A673 (cell line): ENCODE measurements around the gene HDDC2. TPM values are rescaled to one million over a fixed set of nuclear protein-coding genes. Genes with fewer than 3 reads are reported as not detected.

Experiments used
- BruUV-seq: library from RNA; stranded (reverse); fragments of 400-500 nt; replicated peaks from 2 replicates; lab custom pipeline; 2021; lab: Mats Ljungman, UMichigan
- CTCF ChIA-PET: fragments of 300-600 bp; sonication (Branson Sonifier 250); formaldehyde crosslinking; loops from one replicate; lab custom pipeline; 2022; ENCODE audit warnings: antibody characterized with exemption; lab: Charles Lee
- POLR2A ChIA-PET: fragments of 300-600 bp; sonication (Branson Sonifier 250); formaldehyde crosslinking; loops from one replicate; lab custom pipeline; 2022; ENCODE audit warnings: antibody characterized with exemption; ENCODE audit not compliant: low non-redundant PET; lab: Charles Lee
- DNase-seq: peaks from one replicate; pipeline ENCODE4 v3.0.0-alpha.2; 2015; ENCODE audit warnings: low spot score
- H3K27ac ChIP-seq: fragments of 200-600 bp; sonication (generic); 2 replicates; pipeline ENCODE4 v1.5.1; 2016; ENCODE audit warnings: mixed run types, low read depth, mild to moderate bottlenecking, mixed read lengths, antibody characterized with exemption, low read length; ENCODE audit not compliant: poor library complexity, severe bottlenecking
- H3K27me3 ChIP-seq: fragments of 200-600 bp; sonication (generic); replicated peaks from 2 replicates; pipeline ENCODE4 v1.6.1; 2017; ENCODE audit warnings: mixed run types, low read depth, mild to moderate bottlenecking, mixed read lengths, antibody characterized with exemption, low read length; ENCODE audit not compliant: insufficient read depth, poor library complexity
- H3K36me3 ChIP-seq: fragments of 200-600 bp; sonication (generic); 2 replicates; pipeline ENCODE4 v1.6.1; 2016; ENCODE audit warnings: mixed run types, mild to moderate bottlenecking, mixed read lengths, antibody characterized with exemption, low read length; ENCODE audit not compliant: insufficient read depth, poor library complexity, severe bottlenecking
- H3K4me1 ChIP-seq: fragments of 200-600 bp; sonication (generic); 2 replicates; pipeline ENCODE4 v1.6.1; 2017; ENCODE audit warnings: mixed run types, mild to moderate bottlenecking, mixed read lengths, antibody characterized with exemption, low read length; ENCODE audit not compliant: insufficient read depth, poor library complexity, severe bottlenecking
- H3K4me3 ChIP-seq: fragments of 200-600 bp; sonication (generic); 2 replicates; pipeline ENCODE4 v1.5.1; 2016; ENCODE audit warnings: low read depth, mixed run types, mild to moderate bottlenecking, mixed read lengths, low read length; ENCODE audit not compliant: poor library complexity, severe bottlenecking
- H3K9me3 ChIP-seq: fragments of 200-600 bp; sonication (generic); 2 replicates; pipeline ENCODE4 v1.6.1; 2016; ENCODE audit warnings: mixed run types, low read depth, mild to moderate bottlenecking, mixed read lengths, antibody characterized with exemption, low read length; ENCODE audit not compliant: poor library complexity, severe bottlenecking
- CTCF ChIP-seq: fragments of 300-800, 200-600 bp; sonication (generic); conservative IDR thresholded peaks from 2 replicates; pipeline ENCODE4 v1.5.1; 2017; ENCODE audit warnings: low read depth, mild to moderate bottlenecking, antibody characterized with exemption, low read length, moderate library complexity, mixed read lengths
- EZH2 ChIP-seq: fragments of 200-600 bp; sonication (generic); IDR thresholded peaks from 2 replicates; pipeline ENCODE4 v1.6.1; 2017; ENCODE audit warnings: borderline replicate concordance, low read depth, mild to moderate bottlenecking, mixed read lengths, antibody characterized with exemption, low read length; ENCODE audit not compliant: poor library complexity, severe bottlenecking
- intact Hi-C: fragments of 100-400 bp; cut with micrococcal nuclease; formaldehyde crosslinking; loops from one replicate; pipeline ENCODE4 v1.10.0; 2022; ENCODE audit not compliant: unreplicated experiment
- total RNA-seq: library from RNA; stranded (reverse); gene quantifications from 2 replicates; pipeline ENCODE4 v1.2.3, GENCODE V29; 2021

The HDDC2 gene
- total RNA-seq, 1 experiment from 2014 or later: 87.6 TPM

DNA sequence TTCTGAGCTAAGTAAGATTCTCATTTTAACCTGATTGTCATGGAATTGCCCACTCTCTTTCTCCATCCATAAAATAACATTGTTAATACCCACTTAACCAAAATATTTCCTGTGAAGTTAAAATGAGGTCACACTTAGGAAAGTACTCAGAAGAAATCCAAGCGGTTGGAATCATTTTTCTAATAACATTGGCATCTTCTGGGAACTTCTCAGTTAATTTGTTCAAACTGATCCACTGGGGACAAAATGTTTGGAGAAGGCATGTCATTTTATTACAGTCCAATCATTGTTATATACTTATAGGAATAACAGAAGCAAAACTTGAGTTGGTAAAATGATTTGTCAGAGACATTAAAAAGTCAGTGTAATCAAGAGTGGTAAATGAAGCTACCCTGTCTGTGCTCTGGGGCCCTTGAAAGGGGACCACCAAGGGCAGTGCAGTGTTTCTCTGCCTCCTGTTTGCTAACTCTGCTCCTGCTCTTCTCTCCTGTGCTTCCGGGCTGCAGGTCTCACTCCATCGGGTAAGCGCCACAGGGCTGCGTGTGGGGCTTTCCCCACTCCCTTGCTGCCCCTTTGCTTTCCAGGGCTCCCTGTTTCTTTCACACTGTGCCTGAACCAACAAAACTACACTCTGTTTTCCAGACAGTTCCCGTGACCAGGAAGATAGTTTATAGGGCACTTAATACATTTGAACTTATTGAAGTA, 50.1 kb downstream of the HDDC2 start:
- no peak for TF ChIP-seq EZH2
- TF ChIP-seq CTCF: no peak
- Histone ChIP-seq H3K9me3 (no peaks in the 10 kb centered on the region), H3K4me1 (no peaks in the 10 kb centered on the region), H3K36me3 (no peaks in the 10 kb centered on the region), H3K27me3 (no peaks in the 10 kb centered on the region), H3K27ac (no peak overlapping the region), H3K4me3 (no peak overlapping the region)
- ChIA-PET CTCF (no interaction called here), POLR2A (no interaction called here)
- no TSS peak for BruUV-seq
- intact Hi-C loops: no loop called here
- DNase-seq: no peak

- Histone ChIP-seq H3K27ac (no peak overlapping the region), H3K4me3 (no peak overlapping the region), H3K9me3 (no peaks in the 10 kb centered on the region), H3K36me3 (no peaks in the 10 kb centered on the region), H3K27me3 (no peaks in the 10 kb centered on the region), H3K4me1 (no peaks in the 10 kb centered on the region)
- intact Hi-C loops: no loop called here
- no TSS peak for BruUV-seq
- TF ChIP-seq CTCF (no peak), EZH2 (no peak)
- ChIA-PET CTCF (no interaction called here), POLR2A (interaction anchor here (0.7 kb wide), 1 partner anchor 51 kb away, joined by 3 read pairs; the partner anchor contains the start of gene HDDC2)
- no peak for DNase-seq
Measured at GRCh38 chr6:125250511-125250910, 51.3 kb downstream of the HDDC2 start.

DNA sequence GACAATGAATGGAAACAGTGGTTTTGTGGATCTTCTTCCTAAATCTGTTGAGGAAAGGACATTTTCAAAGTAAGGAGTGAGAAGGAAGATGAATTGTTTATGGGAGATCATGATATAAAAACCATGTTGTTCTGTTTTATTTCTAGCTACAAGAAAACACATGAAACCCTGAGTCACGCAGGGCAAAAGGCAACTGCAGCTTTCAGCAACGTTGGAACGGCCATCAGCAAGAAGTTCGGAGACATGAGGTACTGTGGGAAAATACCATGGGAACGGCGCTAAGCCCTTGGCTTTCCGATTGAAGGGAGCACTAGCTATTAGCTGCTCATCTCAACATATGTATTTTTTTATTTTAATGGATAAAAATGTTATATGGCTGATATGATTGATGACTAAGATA, 53.6 kb downstream of the HDDC2 start:
- POLR2A ChIA-PET: no interaction called here
- BruUV-seq: no TSS peak

More for the DNA sequence above, 53.6 kb downstream of the HDDC2 start:
- no peak overlapping the region for H3K27ac ChIP-seq
- H3K36me3 ChIP-seq: no peaks in the 10 kb centered on the region
- H3K4me1 ChIP-seq: no peaks in the 10 kb centered on the region
- no peaks in the 10 kb centered on the region for H3K27me3 ChIP-seq
- no peak for DNase-seq
- H3K4me3 ChIP-seq: no peak overlapping the region
- intact Hi-C loops: no loop called here
- TF ChIP-seq CTCF (no peak), EZH2 (no peak)
- CTCF ChIA-PET: no interaction called here
- H3K9me3 ChIP-seq: peaks cover 1% of the 10 kb centered on the region
